ENCODE results near the gene MORN1.

DNA sequence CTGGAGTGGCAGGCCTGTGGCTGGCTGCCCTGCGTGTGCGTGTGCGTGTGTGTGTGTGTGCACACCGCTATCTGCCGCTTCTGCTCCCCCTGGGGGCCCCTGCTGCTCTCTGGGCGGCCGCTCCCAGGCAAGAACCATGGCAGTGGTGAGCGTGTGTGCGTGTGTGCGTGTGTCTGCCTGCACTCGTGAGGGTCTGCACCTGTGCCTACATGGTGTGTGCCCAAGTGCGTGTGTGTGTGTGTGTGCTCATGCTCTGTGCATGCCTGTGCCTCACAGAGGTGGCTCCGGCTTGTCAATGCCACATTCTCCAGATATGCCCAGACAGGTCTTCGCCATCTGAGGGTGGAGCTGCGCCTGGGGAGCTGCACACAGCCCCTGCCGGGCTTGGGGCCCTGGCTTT is 39.7 kb upstream of the MORN1 start:
- no peak for TF ChIP-seq TCF12 (IDR thresholded peaks at IDR 0.05)
- TF ChIP-seq, protein P1, sequence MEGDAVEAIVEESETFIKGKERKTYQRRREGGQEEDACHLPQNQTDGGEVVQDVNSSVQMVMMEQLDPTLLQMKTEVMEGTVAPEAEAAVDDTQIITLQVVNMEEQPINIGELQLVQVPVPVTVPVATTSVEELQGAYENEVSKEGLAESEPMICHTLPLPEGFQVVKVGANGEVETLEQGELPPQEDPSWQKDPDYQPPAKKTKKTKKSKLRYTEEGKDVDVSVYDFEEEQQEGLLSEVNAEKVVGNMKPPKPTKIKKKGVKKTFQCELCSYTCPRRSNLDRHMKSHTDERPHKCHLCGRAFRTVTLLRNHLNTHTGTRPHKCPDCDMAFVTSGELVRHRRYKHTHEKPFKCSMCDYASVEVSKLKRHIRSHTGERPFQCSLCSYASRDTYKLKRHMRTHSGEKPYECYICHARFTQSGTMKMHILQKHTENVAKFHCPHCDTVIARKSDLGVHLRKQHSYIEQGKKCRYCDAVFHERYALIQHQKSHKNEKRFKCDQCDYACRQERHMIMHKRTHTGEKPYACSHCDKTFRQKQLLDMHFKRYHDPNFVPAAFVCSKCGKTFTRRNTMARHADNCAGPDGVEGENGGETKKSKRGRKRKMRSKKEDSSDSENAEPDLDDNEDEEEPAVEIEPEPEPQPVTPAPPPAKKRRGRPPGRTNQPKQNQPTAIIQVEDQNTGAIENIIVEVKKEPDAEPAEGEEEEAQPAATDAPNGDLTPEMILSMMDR (IDR thresholded peaks at IDR 0.05), result no peak
- TF ChIP-seq SMC3 (IDR thresholded peaks at IDR 0.05; ENCODE audit: low read depth, low read length), result no peak

All from SK-N-SH (cell line).